Left lung (tissue), 10 donors: ENCODE results near the gene DLG2. TPM values are rescaled to one million over a fixed set of nuclear protein-coding genes. Genes with fewer than 3 reads are reported as not detected.

Experiments used
- ATAC-seq: fragments of 200-7000 bp; cut with Tn5 transposase; one replicate; pipeline ENCODE4 v1.9.1; 2020; ENCODE audit warnings: moderate library complexity
- DNase-seq, 4 donors: peaks; one replicate each; pipeline ENCODE4 v3.0.0-alpha.2; 2013 to 2020
- H3K27ac ChIP-seq, 2 donors: fragments of 200-600 bp; sonication (generic) in 1 of 2; one replicate each; pipeline versions ENCODE4 v1.5.0 to v1.8.0; 2020 to 2021
- H3K27me3 ChIP-seq, 2 donors: fragments of 200-600 bp; sonication (generic) in 1 of 2; one replicate each; pipeline versions ENCODE4 v1.5.0 to v1.8.0; 2020 to 2021
- H3K36me3 ChIP-seq, 2 donors: fragments of 200-600 bp; sonication (generic) in 1 of 2; one replicate each; pipeline versions ENCODE4 v1.5.0 to v1.8.0; 2020 to 2021
- H3K4me1 ChIP-seq, 2 donors: fragments of 200-600 bp; one replicate each; pipeline ENCODE4 v1.8.0; 2021
- H3K4me3 ChIP-seq, 2 donors: fragments of 200-600 bp; sonication (generic) in 1 of 2; one replicate each; pipeline versions ENCODE4 v1.5.0 to v1.8.0; 2020 to 2021; ENCODE audit warnings: mild to moderate bottlenecking in 1 of 2
- H3K9me3 ChIP-seq, 2 donors: fragments of 200-600 bp; sonication (generic) in 1 of 2; one replicate each; pipeline versions ENCODE4 v1.5.0 to v1.8.0; 2020 to 2021
- CTCF ChIP-seq, 2 donors: fragments of 200-600 bp; sonication (generic) in 1 of 2; IDR thresholded peaks; one replicate each; pipeline versions ENCODE4 v1.5.0 to v1.8.0; 2021; ENCODE audit warnings: antibody characterized with exemption in 2 of 2
- intact Hi-C, 2 donors: fragments of 100-400 bp; cut with DNase I; formaldehyde crosslinking; loops; one replicate each; pipeline versions ENCODE4 v1.11.2 to v1.14.2; 2022
- polyA plus RNA-seq, 6 donors: library from polyadenylated mRNA; unstranded; fragments of 120-200 nt; gene quantifications; one replicate each; pipeline ENCODE4 v1.2.1, GENCODE V29; 2013; ENCODE audit not compliant: insufficient read length in 6 of 6
- total RNA-seq, 2 donors: library from RNA; stranded (reverse); fragmentation: NEBNext Ultra II Directional; extraction: Animal tissue kit (Norgen Biotek cat#: 25700); gene quantifications; one replicate each; pipeline ENCODE4 v1.2.1, GENCODE V29; 2021
- donor health status: DM: no; HTN: yes; CAD: no.
- donor health status: DM: no; HTN: no; CAD: no.

DLG2 gene
- total and polyA plus RNA-seq, 8 donors: 4.5 to 15.0 (median 8.6) TPM

- Histone ChIP-seq H3K36me3 (no peaks in the 10 kb centered on the region), H3K4me1 (no peaks in the 10 kb centered on the region), H3K27me3 (no peaks in the 10 kb centered on the region), H3K4me3 (no peak overlapping the region), H3K27ac (no peak overlapping the region), H3K9me3 (no peaks in the 10 kb centered on the region)
- DNase-seq (no peak), ATAC-seq (no peak)
- no peak for TF ChIP-seq CTCF (IDR thresholded peaks at IDR 0.05)
- intact Hi-C loops: no loop called here
Measured at GRCh38 chr11:84751371-84751770, 875.8 kb downstream of the DLG2 start.

- Histone ChIP-seq H3K4me3 (no peak overlapping the region), H3K36me3 (no peaks in the 10 kb centered on the region), H3K4me1 (no peaks in the 10 kb centered on the region), H3K27me3 (no peaks in the 10 kb centered on the region), H3K9me3 (no peaks in the 10 kb centered on the region), H3K27ac (no peak overlapping the region)
- ATAC-seq: no peak
- DNase-seq: no peak
- TF ChIP-seq CTCF (IDR thresholded peaks at IDR 0.05): no peak
- intact Hi-C loops: no loop called here
Measured at GRCh38 chr11:84747871-84748270, 879.3 kb downstream of the DLG2 start.

GRCh38 chr11:84740050-84740449, 887.1 kb downstream of the DLG2 start:
- DNase-seq: no peak
- Histone ChIP-seq H3K9me3 (no peaks in the 10 kb centered on the region), H3K4me1 (no peaks in the 10 kb centered on the region), H3K4me3 (no peak overlapping the region), H3K27ac (no peak overlapping the region), H3K27me3 (no peaks in the 10 kb centered on the region), H3K36me3 (no peaks in the 10 kb centered on the region)
- no peak for TF ChIP-seq CTCF (IDR thresholded peaks at IDR 0.05)
- intact Hi-C loops: no loop called here
- no peak for ATAC-seq

GRCh38 chr11:84724256-84724655, 902.9 kb downstream of the DLG2 start:
- Histone ChIP-seq H3K9me3 (no peaks in the 10 kb centered on the region), H3K27me3 (peaks cover 0 to 25% of the 10 kb centered on the region in 2 donors), H3K27ac (no peak overlapping the region), H3K36me3 (no peaks in the 10 kb centered on the region), H3K4me3 (no peak overlapping the region), H3K4me1 (peaks cover 0 to 3% of the 10 kb centered on the region in 2 donors)
- no peak for TF ChIP-seq CTCF (IDR thresholded peaks at IDR 0.05)
- ATAC-seq: no peak
- intact Hi-C loops: no loop called here
- no peak for DNase-seq

GRCh38 chr11:84722583-84723108, 904.5 kb downstream of the DLG2 start:
- TF ChIP-seq CTCF (IDR thresholded peaks at IDR 0.05): no peak
- no peaks in the 10 kb centered on the region for H3K9me3 ChIP-seq
- peaks cover 0 to 3% of the 10 kb centered on the region in 2 donors for H3K4me1 ChIP-seq
- H3K36me3 ChIP-seq: no peaks in the 10 kb centered on the region
- intact Hi-C loops: no loop called here
- H3K27me3 ChIP-seq: peaks cover 0 to 25% of the 10 kb centered on the region in 2 donors
- no peak overlapping the region for H3K27ac ChIP-seq
- ATAC-seq (no peak), DNase-seq (no peak)
- no peak overlapping the region for H3K4me3 ChIP-seq
